MCF 10A (cell line): ENCODE measurements around the gene PRRX2. TPM values are rescaled to one million over a fixed set of nuclear protein-coding genes. Genes with fewer than 3 reads are reported as not detected.

ENCODE experiments used
- BruUV-seq: library from RNA; stranded (reverse); fragments of 400-500 nt; replicated peaks from 2 replicates; lab custom pipeline; 2021; lab: Mats Ljungman, UMichigan
- CTCF ChIA-PET: fragments of 300-600 bp; sonication (Branson Sonifier 250); formaldehyde crosslinking; extraction: SDS; loops from one replicate; lab custom pipeline; 2021; ENCODE audit warnings: antibody characterized with exemption, inconsistent platforms; lab: Yijun Ruan, JAX
- POLR2A ChIA-PET: fragments of 300-600, 350-650 bp; sonication (Branson Sonifier 250); formaldehyde crosslinking; extraction: SDS; loops from one replicate; lab custom pipeline; 2020; ENCODE audit warnings: antibody characterized with exemption, inconsistent platforms; lab: Yijun Ruan, JAX
- DNase-seq: peaks from one replicate; pipeline ENCODE4 v3.0.0-alpha.2; 2018; ENCODE audit not compliant: unreplicated experiment
- H3K27ac Mint-ChIP-seq: one replicate; pipeline ENCODE4 v1.8.0; 2022; ENCODE audit warnings: mild to moderate bottlenecking, low read depth, mixed read lengths; ENCODE audit not compliant: unreplicated experiment
- H3K27me3 Mint-ChIP-seq: one replicate; pipeline ENCODE4 v1.8.0; 2022; ENCODE audit warnings: mixed read lengths; ENCODE audit not compliant: insufficient read depth, unreplicated experiment
- H3K36me3 Mint-ChIP-seq: one replicate; pipeline ENCODE4 v1.8.0; 2022; ENCODE audit warnings: mild to moderate bottlenecking, moderate library complexity, mixed read lengths; ENCODE audit not compliant: insufficient read depth, unreplicated experiment
- H3K4me1 Mint-ChIP-seq: one replicate; pipeline ENCODE4 v1.8.0; 2022; ENCODE audit warnings: mixed read lengths; ENCODE audit not compliant: insufficient read depth, unreplicated experiment
- H3K4me3 Mint-ChIP-seq: one replicate; pipeline ENCODE4 v1.8.0; 2022; ENCODE audit warnings: mild to moderate bottlenecking, moderate library complexity, mixed read lengths; ENCODE audit not compliant: unreplicated experiment
- H3K9me3 Mint-ChIP-seq: one replicate; pipeline ENCODE4 v1.8.0; 2022; ENCODE audit warnings: mixed read lengths; ENCODE audit not compliant: unreplicated experiment
- intact Hi-C: fragments of 100-400 bp; cut with micrococcal nuclease; formaldehyde crosslinking; loops from 2 replicates; pipeline ENCODE4 v1.14.1; 2022
- total RNA-seq: library from RNA; stranded (reverse); gene quantifications from 2 replicates; pipeline ENCODE4 v1.2.3, GENCODE V29; 2022
- TF ChIP-seq, protein P1 (sequence below): fragments of 200-600 bp; IDR thresholded peaks from one replicate; pipeline ENCODE4 v1.8.0; 2022; ENCODE audit warnings: antibody characterized with exemption, mild to moderate bottlenecking; ENCODE audit not compliant: unreplicated experiment

The PRRX2 gene
- total RNA-seq, 1 experiment from 2014 or later, result not detected

DNA sequence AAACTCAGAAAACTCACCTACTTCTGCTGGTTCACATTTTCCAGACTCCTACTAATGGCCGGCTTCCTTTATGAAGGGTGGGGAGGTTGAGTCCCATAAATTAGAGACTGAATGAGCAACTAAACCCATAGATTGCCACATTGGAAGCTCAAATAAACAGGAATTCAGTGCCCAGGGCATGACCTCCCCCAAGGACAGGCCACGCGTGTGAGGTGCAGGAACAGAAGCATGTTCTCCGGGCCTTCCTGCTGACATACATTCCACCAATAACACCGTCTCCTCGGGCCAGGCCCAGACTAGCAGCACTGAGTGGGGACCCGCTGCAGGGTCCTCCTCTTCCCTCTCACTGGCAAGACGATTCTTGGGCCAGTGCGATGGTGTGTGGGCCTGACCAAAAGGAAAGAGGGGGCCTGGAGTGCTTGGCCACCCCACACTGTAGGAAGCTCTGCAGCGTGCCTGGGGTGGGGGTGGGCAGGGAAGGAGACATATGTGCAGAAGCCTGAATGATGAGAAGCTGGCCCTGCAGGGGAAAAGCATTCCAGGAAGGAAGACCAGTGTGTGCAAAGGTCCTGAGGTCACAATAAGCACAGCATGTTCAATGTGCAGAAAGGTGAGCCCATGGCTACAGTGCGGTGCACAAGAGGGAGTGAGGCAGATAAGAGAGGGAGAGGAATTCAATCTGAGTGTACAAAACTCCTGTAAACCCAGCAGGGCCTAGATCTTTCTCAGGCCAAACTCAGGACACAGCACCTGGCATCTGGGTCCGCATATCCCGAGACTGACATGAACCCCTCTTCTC, 75.4 kb downstream of the PRRX2 start:
- Mint-ChIP-seq H3K4me1 (peaks cover 30% of the 10 kb centered on the region), H3K27me3 (no peaks in the 10 kb centered on the region), H3K4me3 (no peak overlapping the region), H3K9me3 (no peaks in the 10 kb centered on the region), H3K36me3 (peaks cover 91% of the 10 kb centered on the region), H3K27ac (no peak overlapping the region)
- CTCF ChIA-PET, result interaction anchor here (0.5 to 9.2 kb wide), 7 partner anchors 10 to 438 kb away, joined by 3 to 145 read pairs (median 3); partner anchors contain the start of gene PTGES
- TF ChIP-seq, protein P1, sequence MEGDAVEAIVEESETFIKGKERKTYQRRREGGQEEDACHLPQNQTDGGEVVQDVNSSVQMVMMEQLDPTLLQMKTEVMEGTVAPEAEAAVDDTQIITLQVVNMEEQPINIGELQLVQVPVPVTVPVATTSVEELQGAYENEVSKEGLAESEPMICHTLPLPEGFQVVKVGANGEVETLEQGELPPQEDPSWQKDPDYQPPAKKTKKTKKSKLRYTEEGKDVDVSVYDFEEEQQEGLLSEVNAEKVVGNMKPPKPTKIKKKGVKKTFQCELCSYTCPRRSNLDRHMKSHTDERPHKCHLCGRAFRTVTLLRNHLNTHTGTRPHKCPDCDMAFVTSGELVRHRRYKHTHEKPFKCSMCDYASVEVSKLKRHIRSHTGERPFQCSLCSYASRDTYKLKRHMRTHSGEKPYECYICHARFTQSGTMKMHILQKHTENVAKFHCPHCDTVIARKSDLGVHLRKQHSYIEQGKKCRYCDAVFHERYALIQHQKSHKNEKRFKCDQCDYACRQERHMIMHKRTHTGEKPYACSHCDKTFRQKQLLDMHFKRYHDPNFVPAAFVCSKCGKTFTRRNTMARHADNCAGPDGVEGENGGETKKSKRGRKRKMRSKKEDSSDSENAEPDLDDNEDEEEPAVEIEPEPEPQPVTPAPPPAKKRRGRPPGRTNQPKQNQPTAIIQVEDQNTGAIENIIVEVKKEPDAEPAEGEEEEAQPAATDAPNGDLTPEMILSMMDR, result no peak
- POLR2A ChIA-PET, result interaction anchor here (0.6 to 6.8 kb wide), 4 partner anchors 10 to 244 kb away, joined by 4 to 92 read pairs (median 38); partner anchors contain the start of gene PTGES
- no TSS peak for BruUV-seq
- intact Hi-C loops, result no loop called here
- no peak for DNase-seq

DNA sequence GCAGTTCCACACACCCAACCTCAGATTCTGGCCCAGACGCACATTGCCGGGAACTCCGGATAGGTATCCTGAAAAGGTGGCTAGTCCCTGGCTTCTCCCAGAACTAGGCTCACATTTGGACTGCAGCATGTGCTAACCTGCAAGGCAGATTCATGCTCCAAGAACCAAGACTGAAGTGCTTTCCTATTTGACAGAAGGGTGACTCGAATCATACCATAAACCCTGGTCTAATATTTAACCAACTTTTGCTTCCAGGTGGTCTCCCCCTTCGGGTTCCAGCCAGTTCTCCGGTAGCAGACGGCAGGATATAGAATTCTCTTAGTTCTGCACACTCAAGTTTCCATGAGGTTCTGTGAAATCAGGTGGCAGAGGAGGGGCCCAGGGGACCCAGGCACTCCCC, 79.8 kb downstream of the PRRX2 start:
- POLR2A ChIA-PET, result interaction anchor here (1.4 kb wide), 1 partner anchor 32 kb away, joined by 6 read pairs; no protein-coding TSS in a partner anchor
- CTCF ChIA-PET, result interaction anchor here (0.6 to 9.2 kb wide), 2 partner anchors 25 to 36 kb away, joined by 3 to 145 read pairs; no protein-coding TSS in a partner anchor
- H3K27ac Mint-ChIP-seq, result no peak overlapping the region
- H3K4me3 Mint-ChIP-seq, result no peak overlapping the region
- H3K9me3 Mint-ChIP-seq, result no peaks in the 10 kb centered on the region
- H3K27me3 Mint-ChIP-seq, result no peaks in the 10 kb centered on the region
- H3K4me1 Mint-ChIP-seq, result peaks cover 42% of the 10 kb centered on the region
- BruUV-seq, result no TSS peak
- TF ChIP-seq, protein P1, result no peak
- H3K36me3 Mint-ChIP-seq, result peaks cover 94% of the 10 kb centered on the region
- intact Hi-C loops, result no loop called here
- DNase-seq, result no peak

DNA sequence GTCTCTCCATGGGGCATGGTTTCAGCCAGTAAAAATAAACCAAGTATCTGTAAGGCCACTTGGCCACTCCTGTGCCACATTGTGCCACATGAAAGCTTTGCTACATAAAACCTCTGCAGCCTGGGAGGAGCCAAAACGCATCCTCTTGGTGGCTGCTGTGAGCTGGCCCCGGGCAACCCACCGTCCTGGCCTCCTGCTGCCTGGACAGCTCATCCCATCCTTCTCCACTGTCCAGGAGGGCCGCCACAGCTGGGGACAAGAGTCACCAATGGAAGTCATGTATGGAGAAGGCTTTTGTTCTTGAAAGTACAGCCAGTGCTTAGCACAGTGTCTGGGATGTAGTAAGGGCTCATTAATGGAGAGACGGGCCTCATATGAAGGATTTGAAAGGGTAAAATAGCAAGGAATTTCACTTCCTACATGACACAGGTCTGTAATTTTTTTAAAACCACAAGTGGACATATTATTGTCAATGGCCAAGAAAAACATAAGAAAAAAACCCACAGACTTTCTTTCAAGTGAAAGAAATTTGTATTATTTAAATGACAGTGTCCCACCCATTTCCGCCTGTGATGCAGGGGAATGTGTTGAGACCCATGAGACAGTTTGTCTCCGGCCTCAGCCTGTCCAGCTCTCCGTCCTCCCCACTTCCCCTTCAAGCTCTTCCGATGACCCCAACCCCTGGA, 80.8 kb downstream of the PRRX2 start:
- ChIA-PET POLR2A (interaction anchor here (1.2 to 1.8 kb wide), 3 partner anchors 15 to 31 kb away, joined by 3 to 9 read pairs (median 4); no protein-coding TSS in a partner anchor), CTCF (interaction anchor here (1.1 to 1.6 kb wide), 4 partner anchors 8 to 103 kb away, joined by 3 to 6 read pairs (median 4); no protein-coding TSS in a partner anchor)
- no peak overlapping the region for H3K4me3 Mint-ChIP-seq
- H3K27me3 Mint-ChIP-seq, result no peaks in the 10 kb centered on the region
- H3K9me3 Mint-ChIP-seq, result no peaks in the 10 kb centered on the region
- peak overlapping the region; percentile 42 for H3K27ac Mint-ChIP-seq
- peaks cover 46% of the 10 kb centered on the region for H3K4me1 Mint-ChIP-seq
- TF ChIP-seq, protein P1, result no peak
- intact Hi-C loops, result no loop called here
- DNase-seq, result peak; percentile 43
- H3K36me3 Mint-ChIP-seq, result peaks cover 88% of the 10 kb centered on the region
- no TSS peak for BruUV-seq
